ENCODE results near the gene CDH13.
"Not testable (repeated sequence)": the region's sequence is repeated elsewhere in the genome, so short reads cannot be mapped to it uniquely, and the experiment has no call there.

CDH13 gene

GRCh38 chr16:82899006-82899405 lies 272.2 kb downstream of the CDH13 start:
- no peak for DNase-seq

GRCh38 chr16:82899731-82900450 lies 273.1 kb downstream of the CDH13 start:
- DNase-seq, result no peak

GRCh38 chr16:82900559-82900958 lies 273.8 kb downstream of the CDH13 start:
- DNase-seq, result no peak

- DNase-seq, result no peak
Observed at GRCh38 chr16:82911925-82912324, 285.2 kb downstream of the CDH13 start.

GRCh38 chr16:82915139-82915824 lies 288.5 kb downstream of the CDH13 start:
- DNase-seq, result no peak

GRCh38 chr16:82917886-82918595 lies 291.3 kb downstream of the CDH13 start:
- no peak for DNase-seq

GRCh38 chr16:82924075-82924854 lies 297.5 kb downstream of the CDH13 start:
- DNase-seq, result no peak

- DNase-seq, result no peak
Observed at GRCh38 chr16:82926500-82926899, 299.7 kb downstream of the CDH13 start.

GRCh38 chr16:82933933-82934332 lies 307.2 kb downstream of the CDH13 start:
- not testable (repeated sequence) for DNase-seq

- DNase-seq, result no peak
Observed at GRCh38 chr16:82935766-82936165, 309.0 kb downstream of the CDH13 start.

- no peak for DNase-seq
Observed at GRCh38 chr16:82936941-82937551, 310.3 kb downstream of the CDH13 start.

- DNase-seq, result no peak
Observed at GRCh38 chr16:82937926-82938520, 311.3 kb downstream of the CDH13 start.

- DNase-seq, result no peak
Observed at GRCh38 chr16:82943371-82943770, 316.6 kb downstream of the CDH13 start.

- no peak for DNase-seq
Observed at GRCh38 chr16:82945420-82946101, 318.8 kb downstream of the CDH13 start.

GRCh38 chr16:82947698-82948097 lies 320.9 kb downstream of the CDH13 start:
- DNase-seq, result no peak

GRCh38 chr16:82949016-82949415 lies 322.2 kb downstream of the CDH13 start:
- DNase-seq, result no peak

- no peak for DNase-seq
Observed at GRCh38 chr16:82953517-82953916, 326.7 kb downstream of the CDH13 start.

- no peak for DNase-seq
Observed at GRCh38 chr16:82954224-82954929, 327.6 kb downstream of the CDH13 start.

GRCh38 chr16:82955741-82956348 lies 329.1 kb downstream of the CDH13 start:
- no peak for DNase-seq

- no peak for DNase-seq
Observed at GRCh38 chr16:82957212-82957611, 330.4 kb downstream of the CDH13 start.

GRCh38 chr16:82960918-82961317 lies 334.1 kb downstream of the CDH13 start:
- DNase-seq, result no peak
